GM19328 (cell line): ENCODE results near the gene RPL36.
"Not testable (repeated sequence)": the region's sequence is repeated elsewhere in the genome, so short reads cannot be mapped to it uniquely, and the experiment has no call there.

Source experiments
- ATAC-seq: cut with Tn5 transposase; IDR thresholded peaks from one replicate; pipeline ENCODE4 v1.9.1; 2021; ENCODE audit warnings: mild to moderate bottlenecking, moderate library complexity; ENCODE audit not compliant: unreplicated experiment

The RPL36 gene

DNA sequence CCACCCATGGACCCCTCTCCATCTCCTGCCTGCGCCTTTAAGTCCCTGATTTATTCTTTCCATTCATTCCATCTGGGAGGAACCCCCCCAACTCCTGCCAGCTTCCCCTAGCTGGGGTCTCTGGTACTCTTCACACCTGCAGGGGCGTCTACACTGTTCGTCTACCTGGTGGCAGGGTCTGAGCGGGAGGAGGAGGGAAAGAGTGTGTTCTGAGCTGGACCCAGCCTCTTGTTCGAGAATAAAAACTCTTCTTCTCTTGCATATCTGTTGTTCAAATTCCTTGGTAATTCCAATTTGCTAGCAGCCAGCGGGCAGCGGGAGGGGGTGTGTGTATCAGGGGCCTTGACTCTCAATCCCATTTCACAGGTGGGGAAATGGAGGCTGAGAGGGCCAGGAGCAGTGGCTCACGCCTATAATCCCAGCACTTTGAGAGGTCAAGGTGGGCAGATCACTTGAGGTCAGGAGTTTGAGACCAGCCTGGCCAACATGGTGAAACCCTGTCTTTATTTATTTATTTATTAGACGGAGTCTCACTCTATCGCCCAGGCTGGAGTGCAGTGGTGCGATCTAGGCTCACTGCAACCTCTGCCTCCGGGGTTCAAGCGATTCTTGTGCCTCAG, 1.7 kb upstream of the RPL36 start:
- ATAC-seq: not testable (repeated sequence)

DNA sequence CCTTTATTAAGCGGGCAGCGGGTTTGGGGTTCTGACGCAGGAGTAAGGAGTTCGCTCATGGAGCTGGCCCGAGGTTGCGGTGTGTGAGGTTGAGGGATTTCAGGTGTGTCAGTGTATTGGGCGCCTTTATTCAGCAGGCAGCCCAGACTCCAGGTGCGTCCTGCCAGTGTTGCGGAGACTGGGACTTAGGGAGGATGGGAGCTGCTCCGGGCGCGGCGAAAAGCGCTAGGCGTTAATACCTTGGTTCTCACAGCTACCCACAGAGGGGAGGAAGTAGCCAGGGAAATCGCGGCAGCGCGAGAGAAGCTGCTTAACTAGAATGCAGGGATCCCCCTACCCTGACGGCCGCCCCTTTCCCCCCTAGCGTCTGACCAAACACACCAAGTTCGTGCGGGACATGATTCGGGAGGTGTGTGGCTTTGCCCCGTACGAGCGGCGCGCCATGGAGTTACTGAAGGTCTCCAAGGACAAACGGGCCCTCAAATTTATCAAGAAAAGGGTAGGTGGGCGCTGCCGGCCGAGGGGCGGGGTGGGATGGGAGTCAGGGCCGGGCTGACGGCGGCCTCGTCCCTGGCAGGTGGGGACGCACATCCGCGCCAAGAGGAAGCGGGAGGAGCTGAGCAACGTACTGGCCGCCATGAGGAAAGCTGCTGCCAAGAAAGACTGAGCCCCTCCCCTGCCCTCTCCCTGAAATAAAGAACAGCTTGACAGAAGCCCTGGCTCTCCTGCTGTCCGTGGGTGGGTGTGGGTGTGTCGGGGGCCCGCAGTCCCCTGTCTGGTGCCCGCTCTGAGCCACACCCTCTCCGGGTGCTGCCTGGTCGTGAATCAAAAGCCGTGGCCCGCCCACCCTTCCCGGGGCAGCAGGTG, 1.1 kb downstream of the RPL36 start:
- ATAC-seq: no peak

DNA sequence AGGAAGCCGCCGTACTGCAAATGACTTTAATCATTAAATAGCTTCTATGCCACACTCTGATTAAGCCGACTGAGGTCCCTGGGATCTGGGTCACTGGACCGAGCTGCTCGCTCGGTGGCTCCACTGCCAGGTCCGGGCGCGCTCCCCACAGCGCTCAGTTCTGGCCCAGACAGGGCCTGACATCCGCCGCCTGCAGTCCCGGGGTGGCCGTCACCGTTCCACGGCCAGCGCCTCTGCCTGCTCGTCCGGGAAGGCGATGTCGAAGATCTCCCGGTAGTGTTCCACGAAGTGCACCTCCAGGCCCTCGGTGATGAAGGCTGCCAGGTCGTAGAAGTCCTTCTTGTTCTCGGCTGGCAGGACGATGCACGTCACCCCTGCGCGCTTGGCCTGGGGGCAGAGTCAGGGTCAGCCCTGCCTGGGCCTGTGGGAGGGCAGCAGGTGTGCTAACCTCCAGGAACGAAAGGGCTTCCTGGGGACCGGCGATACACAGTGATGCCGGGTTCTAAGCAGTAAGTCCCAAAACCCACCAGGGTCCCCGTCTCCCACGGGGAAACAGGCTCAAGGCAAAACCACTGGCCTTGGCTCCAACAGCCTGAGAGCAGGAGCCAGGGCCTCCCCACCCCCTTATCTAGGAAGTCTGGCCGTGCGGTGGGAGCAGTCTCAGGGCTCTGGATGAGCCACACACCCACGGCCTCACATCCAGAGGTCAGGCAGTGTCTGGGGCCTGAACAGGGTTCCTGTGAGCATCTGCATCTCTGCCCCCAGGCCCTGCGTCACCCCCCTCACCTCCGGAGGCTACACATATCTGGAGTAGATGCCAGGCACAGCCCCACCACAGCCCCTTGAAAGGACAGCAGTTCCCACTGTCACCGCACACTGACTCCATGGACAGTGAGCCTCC, 2.0 kb downstream of the RPL36 start:
- no peak for ATAC-seq

GRCh38 chr19:5692723-5693194, 2.7 kb downstream of the RPL36 start:
- ATAC-seq: no peak

DNA sequence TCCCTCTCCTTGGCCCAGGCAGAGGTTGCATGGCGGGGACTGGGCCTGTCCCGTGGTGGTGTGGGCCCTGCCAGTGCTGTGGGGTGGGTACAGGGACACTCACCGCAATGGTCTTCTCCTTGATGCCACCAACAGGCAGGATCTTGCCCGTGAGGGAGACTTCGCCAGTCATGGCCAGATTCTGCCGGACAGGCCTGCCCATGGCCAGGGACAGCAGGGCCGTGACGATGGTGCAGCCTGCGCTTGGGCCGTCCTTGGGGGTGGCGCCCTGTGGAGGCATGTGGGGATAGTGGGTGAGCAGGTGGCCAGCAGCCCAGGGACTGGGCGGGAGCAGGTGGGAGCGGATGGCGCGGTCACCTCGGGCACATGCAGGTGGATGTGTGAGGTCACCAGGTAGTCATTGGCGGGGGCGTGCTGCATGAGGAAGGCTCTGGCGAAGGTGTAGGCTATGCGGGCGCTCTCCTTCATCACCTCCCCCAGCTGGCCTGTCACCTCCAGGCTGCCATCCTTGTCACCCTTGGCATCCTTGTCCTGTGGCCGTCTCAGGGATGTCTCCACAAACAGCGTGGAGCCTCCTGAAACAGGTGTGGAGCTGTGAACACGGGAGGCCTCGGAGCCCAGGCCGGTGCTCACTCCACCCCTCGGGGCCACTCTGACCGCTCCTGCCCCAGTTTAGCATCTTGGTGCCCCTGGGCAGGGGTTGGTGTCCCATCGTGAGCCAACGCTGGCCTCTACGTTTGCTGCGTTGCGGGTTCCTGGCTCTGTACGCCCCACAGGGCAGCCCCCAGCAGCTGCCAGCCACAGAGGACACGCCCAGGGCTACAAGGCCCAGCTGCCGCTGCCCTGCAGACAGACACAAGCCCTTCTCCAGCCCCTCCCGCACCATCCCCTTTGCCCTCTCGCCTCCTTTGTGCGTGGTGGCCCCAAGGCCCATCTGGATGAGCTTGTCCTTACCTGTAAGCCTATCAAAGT, 3.4 kb downstream of the RPL36 start:
- no peak for ATAC-seq

DNA sequence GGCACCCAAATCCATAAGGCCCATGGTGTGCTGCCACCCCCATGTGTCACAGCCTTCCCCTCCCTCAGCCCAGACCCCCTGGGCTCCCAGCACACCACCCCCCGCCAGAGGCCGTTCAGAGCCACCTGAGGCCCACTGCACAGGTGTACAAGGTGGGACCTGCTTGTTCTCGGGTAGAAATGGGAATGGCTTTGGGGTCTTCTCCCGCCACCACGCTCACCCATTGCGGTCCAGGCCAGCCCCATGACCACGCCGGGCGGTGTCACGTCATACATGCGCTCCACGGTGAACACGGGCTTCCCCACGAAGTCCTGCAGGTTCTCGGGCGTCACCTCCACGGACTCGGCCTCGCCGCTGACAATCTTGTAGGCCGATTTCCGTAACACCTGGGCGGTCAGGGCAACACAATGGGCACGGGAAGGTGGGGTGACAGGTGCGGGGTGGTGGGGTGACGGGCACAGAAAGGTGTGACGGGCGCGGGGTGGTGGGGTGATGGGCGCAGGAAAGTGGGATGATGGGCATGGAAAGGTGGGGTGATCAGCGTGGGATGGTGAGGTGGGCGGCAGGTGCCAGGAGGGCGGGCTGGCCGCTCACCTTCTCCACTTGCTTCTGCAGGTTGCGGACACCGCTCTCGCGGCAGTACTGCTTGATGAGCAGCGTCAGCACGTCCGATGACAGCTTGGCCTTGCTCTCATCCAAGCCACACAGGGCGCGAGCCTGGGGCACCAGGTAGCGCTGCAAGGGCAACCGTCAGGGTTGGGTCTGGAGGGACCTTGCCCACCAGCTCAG, 4.3 kb downstream of the RPL36 start:
- ATAC-seq: no peak

DNA sequence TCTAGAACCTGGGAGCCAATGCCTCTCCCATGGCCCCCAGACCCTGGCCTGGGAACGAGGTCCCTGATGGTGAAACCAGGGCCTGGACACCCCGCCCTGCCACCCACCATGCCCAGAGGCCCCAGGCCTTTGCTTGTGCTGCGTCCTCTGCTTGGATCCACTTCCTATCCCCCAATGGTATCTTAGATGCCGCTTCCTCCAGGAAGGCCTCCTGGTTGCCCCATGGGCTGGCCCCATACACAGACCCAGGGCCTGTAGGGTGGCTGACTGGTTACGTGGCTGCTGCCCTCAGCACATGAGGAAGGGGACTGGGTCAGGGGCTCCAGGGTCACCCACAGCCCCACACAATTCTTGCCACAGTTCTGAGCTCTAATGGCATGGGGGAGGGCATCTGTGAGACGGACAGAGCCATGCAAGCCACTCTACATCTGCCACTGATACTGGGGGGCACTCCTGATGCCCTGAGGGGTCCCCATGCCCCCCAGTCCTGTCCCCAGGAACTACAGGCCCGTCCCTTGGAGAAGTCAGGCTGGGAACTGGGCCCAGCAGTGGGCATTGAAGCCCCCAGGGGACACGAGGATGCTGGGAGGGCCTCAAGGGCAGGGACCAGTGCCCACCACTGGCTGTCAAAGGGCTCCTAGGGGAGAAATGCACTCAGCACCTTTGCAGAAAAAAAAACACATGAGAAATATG, 5.0 kb downstream of the RPL36 start:
- ATAC-seq: no peak

DNA sequence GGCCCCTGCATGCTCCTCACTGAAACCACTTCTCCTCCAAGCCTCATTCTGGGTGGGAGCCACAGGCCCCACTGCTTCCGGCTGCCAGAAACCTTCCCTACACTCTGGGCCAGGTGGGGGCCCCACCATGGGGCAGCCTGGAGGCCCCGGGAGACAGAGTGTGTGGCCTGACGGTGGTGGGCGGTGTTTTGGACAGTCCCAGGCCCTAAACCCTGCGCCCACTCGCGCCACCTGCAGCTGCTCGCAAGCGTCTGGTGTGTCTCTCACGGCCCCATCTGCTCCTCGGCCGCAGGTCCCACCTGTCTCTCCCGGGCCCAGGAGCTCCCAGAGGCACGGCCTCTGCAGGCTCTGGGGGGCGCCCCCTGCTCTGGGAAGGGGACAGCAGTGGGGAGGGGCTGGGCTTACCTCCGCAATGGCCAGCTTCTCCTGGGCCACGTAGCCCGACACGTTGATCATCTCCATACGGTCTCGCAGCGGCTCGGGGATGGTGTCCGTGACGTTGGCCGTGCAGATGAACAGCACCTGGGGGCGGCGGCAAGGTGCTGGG, 5.6 kb downstream of the RPL36 start:
- ATAC-seq: no peak

- no peak for ATAC-seq
Observed at GRCh38 chr19:5696196-5697021, 6.3 kb downstream of the RPL36 start.

DNA sequence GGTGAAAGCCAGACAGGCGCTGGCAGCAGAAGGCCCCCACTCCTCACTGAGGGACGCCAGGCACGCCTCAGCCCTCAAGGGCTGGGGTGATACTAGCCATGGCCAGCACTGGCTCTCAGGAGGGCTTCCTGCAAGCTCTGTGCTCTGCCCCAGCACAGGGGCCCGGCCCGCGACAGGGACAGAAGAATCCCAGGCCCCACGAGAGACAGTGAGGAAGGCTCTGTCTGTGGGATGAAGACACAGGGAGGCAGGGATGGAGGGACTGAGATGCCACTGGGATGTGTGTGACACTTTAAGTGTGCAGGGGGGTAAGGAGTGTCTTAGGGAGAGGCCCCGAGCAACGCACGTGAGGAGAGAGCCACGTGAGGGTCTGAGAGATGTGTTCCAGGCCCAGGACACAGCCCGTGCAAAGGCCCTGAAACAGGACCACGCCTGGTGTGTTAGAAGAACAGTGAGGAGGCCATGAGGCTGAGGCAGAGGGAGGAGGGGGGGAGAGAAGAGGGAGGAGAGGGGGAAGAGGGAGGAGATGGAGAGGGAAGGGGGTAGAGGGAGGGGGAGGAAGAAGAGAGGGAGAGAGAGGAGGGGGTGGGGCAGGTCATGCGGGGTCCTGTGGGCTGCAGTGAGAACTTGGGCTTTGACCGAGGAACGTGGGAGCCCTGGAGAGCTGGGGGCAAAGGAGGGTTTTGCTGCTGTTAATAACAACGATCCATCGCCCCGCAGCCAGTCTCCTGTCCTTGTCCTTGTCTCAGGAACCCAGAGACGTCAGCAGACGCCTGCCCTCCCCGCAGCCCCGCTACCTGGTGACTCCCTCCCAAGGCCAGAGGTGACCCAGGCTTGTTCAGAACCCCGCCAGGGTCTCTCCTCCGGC, 7.2 kb downstream of the RPL36 start:
- no peak for ATAC-seq

DNA sequence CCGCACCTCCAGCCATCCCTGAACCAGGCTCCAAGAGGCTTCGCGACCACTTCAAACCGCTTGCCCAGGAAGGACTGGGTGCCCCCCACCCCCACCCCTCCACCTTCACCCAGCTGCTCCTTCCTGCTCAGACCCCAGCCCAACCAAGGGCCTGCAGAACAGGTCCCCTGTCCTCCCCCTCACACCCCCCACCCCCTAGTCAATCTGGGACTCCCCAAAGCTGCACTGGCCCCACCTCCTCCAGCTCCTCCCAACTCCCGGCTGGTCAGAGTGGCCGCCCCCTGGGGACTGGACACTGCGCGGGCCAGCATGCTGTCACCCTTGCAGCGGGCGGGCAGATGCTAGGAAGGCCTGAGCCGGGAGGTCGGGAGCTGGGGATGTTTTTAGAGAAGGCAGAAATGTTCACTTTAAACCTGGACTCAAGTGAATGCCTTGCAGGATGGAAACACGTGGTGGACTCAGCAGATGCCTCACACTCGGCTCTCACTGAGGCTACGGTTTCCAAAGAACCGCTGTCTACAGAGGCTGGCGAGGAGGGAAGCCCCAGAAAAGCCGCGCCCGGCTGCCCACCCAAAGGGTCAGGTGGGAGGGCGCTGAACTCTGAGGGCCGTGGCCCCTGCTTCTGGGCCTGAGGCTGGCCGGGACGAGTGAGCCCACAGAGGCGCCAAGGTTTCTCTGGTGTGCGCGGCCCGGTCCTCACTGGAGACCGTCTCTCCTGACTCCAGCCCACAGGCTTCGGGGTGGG, 8.0 kb downstream of the RPL36 start:
- no peak for ATAC-seq

DNA sequence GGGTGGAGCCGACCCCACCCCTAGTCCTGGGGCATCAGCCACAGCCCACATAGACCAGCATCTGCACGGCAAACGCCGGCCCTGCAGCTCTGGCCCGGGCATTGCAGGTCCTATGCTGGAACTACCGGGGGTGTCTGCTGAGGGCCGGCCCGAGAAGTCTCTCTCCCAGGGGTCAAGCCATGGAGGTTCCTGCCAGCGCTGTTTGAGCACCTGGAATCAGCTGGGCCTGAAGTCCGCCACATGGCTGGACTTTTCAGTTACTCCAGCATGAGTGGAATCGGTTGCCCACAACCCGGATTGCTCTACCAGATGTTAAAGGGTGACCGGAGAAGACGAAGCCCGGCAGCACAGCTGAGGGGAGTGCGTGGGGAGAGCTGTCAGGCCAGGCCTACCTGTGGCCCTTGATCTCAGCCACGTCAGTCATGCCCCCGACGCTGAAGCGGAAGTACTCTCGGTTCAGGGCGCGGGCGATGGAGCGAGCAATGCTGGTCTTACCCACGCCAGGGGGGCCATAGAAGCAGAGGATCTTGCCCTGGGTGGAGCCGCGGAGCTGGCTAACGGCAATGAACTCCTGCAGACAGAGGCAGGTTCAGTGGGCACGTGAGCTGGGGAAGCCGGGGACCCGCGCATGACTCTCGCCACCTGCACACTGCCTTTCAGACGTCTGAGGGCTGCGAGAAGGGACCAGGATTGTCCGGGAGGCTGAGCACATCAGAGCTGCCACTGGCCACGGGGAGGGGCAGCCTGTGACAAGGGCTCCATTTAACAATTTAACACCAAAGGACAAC, 8.7 kb downstream of the RPL36 start:
- no peak for ATAC-seq

GRCh38 chr19:5700455-5701092, 10.5 kb downstream of the RPL36 start:
- ATAC-seq: no peak

- not testable (repeated sequence) for ATAC-seq
Observed at GRCh38 chr19:5702053-5702410, 11.9 kb downstream of the RPL36 start.
